HG03354 (cell line): ENCODE data around the gene IFNL2.
"Not testable (repeated sequence)": the region's sequence is repeated elsewhere in the genome, so short reads cannot be mapped to it uniquely, and the experiment has no call there.

Experiments
- ATAC-seq: cut with Tn5 transposase; IDR thresholded peaks from one replicate; pipeline ENCODE4 v1.9.1; 2021; ENCODE audit warnings: mild to moderate bottlenecking; ENCODE audit not compliant: unreplicated experiment, poor library complexity, severe bottlenecking

IFNL2 gene

GRCh38 chr19:39251846-39252245 is 16.4 kb upstream of the IFNL2 start:
- no peak for ATAC-seq

GRCh38 chr19:39252458-39252857 is 15.7 kb upstream of the IFNL2 start:
- ATAC-seq, result no peak

GRCh38 chr19:39253374-39254149 is 14.6 kb upstream of the IFNL2 start:
- no peak for ATAC-seq

GRCh38 chr19:39254531-39255345 is 13.5 kb upstream of the IFNL2 start:
- no peak for ATAC-seq

GRCh38 chr19:39257227-39257626 is 11.0 kb upstream of the IFNL2 start:
- ATAC-seq, result no peak

- ATAC-seq, result no peak
These were observed 6.5 kb upstream of the IFNL2 start for GRCh38 chr19:39261704-39262103.

- ATAC-seq, result no peak
These were observed 5.7 kb upstream of the IFNL2 start for GRCh38 chr19:39262496-39262895.

- no peak for ATAC-seq
These were observed 4.3 kb upstream of the IFNL2 start for GRCh38 chr19:39263912-39264305.

- ATAC-seq, result no peak
These were observed 3.6 kb upstream of the IFNL2 start for GRCh38 chr19:39264306-39265290.

- ATAC-seq, result no peak
These were observed 2.8 kb upstream of the IFNL2 start for GRCh38 chr19:39265321-39265916.

- ATAC-seq, result not testable (repeated sequence)
These were observed 481 bp downstream of the IFNL2 start for GRCh38 chr19:39268531-39269223.

GRCh38 chr19:39269369-39269768 is 1.2 kb downstream of the IFNL2 start:
- ATAC-seq, result not testable (repeated sequence)

- no peak for ATAC-seq
These were observed 2.1 kb downstream of the IFNL2 start for GRCh38 chr19:39270036-39270871.

GRCh38 chr19:39273859-39274258 is 5.7 kb downstream of the IFNL2 start:
- not testable (repeated sequence) for ATAC-seq

- no peak for ATAC-seq
These were observed 7.4 kb downstream of the IFNL2 start for GRCh38 chr19:39275578-39275977.

- ATAC-seq, result no peak
These were observed 8.5 kb downstream of the IFNL2 start for GRCh38 chr19:39276740-39277139.

GRCh38 chr19:39277598-39277997 is 9.4 kb downstream of the IFNL2 start:
- ATAC-seq, result no peak

GRCh38 chr19:39282021-39282420 is 13.8 kb downstream of the IFNL2 start:
- no peak for ATAC-seq
